AG04449 (cell line): ENCODE data around the gene CTDP1.

Experiments
- CTCF ChIA-PET: fragments of 350-600 bp; formaldehyde crosslinking; extraction: SDS; loops from one replicate; lab custom pipeline; 2021; ENCODE audit warnings: antibody characterized with exemption; lab: Yijun Ruan, JAX
- POLR2A ChIA-PET: fragments of 400-600, 350-600 bp; formaldehyde crosslinking; extraction: SDS; loops from one replicate; lab custom pipeline; 2020; ENCODE audit warnings: antibody characterized with exemption, inconsistent platforms; lab: Yijun Ruan, JAX
- DNase-seq: peaks from one replicate; pipeline ENCODE4 v3.0.0-alpha.2; 2010; ENCODE audit warnings: low read depth, low spot score
- H3K4me3 ChIP-seq: 2 replicates; pipeline ENCODE4 v1.5.1; 2011; ENCODE audit warnings: low read depth, mild to moderate bottlenecking, control low read depth, low read length
- TF ChIP-seq, protein P1 (sequence below): IDR thresholded peaks from one replicate; pipeline ENCODE4 v1.5.1; 2011; ENCODE audit warnings: mild to moderate bottlenecking, moderate library complexity, low read length, control low read depth, inconsistent platforms; ENCODE audit not compliant: insufficient read depth; ENCODE audit errors: missing control alignments

Gene CTDP1

DNA sequence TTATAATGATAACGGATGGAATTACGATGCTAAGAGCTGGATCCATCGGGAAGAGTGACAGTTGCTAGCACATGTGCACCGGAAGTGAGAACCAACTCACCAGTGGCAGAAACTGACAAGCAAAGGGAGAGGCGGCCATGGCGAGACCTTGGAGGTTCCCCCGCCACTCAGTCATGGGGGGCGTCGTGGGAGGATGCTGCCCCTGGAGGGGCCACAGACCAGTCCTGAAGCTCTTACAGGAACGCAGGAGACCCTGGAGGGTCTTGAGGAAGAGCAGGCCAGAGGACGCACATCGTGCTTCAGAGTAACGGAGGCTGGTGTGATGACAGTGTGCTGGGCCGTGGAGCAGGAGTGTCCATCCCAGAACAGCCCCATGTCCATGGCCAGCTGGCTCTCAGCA lies 65.0 kb downstream of the CTDP1 start:
- TF ChIP-seq, protein P1, sequence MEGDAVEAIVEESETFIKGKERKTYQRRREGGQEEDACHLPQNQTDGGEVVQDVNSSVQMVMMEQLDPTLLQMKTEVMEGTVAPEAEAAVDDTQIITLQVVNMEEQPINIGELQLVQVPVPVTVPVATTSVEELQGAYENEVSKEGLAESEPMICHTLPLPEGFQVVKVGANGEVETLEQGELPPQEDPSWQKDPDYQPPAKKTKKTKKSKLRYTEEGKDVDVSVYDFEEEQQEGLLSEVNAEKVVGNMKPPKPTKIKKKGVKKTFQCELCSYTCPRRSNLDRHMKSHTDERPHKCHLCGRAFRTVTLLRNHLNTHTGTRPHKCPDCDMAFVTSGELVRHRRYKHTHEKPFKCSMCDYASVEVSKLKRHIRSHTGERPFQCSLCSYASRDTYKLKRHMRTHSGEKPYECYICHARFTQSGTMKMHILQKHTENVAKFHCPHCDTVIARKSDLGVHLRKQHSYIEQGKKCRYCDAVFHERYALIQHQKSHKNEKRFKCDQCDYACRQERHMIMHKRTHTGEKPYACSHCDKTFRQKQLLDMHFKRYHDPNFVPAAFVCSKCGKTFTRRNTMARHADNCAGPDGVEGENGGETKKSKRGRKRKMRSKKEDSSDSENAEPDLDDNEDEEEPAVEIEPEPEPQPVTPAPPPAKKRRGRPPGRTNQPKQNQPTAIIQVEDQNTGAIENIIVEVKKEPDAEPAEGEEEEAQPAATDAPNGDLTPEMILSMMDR: no peak
- CTCF ChIA-PET: no interaction called here
- POLR2A ChIA-PET: no interaction called here
- no peak for DNase-seq
- H3K4me3 ChIP-seq: no peak overlapping the region

DNA sequence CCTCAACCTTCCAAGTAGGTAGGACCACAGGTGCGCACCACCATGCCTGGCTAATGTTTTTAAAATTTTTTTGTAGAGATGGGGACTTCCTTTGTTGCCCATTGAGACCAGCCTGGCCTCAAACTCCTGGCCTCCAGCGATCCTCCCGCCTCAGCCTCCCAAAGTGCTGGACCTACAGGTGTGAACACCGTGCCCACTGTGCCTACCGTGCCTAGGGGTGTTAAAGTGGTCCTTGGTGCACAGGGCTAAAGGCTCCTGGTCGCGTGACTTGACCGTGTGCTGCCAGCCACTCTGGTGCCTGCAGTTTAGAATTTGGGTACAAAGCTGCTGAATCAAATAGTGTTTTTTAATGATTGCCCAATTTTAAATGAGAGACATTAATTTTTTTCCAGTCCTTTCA lies 67.1 kb downstream of the CTDP1 start:
- TF ChIP-seq, protein P1: no peak
- CTCF ChIA-PET: no interaction called here
- no peak for DNase-seq
- no peak overlapping the region for H3K4me3 ChIP-seq
- POLR2A ChIA-PET: no interaction called here

DNA sequence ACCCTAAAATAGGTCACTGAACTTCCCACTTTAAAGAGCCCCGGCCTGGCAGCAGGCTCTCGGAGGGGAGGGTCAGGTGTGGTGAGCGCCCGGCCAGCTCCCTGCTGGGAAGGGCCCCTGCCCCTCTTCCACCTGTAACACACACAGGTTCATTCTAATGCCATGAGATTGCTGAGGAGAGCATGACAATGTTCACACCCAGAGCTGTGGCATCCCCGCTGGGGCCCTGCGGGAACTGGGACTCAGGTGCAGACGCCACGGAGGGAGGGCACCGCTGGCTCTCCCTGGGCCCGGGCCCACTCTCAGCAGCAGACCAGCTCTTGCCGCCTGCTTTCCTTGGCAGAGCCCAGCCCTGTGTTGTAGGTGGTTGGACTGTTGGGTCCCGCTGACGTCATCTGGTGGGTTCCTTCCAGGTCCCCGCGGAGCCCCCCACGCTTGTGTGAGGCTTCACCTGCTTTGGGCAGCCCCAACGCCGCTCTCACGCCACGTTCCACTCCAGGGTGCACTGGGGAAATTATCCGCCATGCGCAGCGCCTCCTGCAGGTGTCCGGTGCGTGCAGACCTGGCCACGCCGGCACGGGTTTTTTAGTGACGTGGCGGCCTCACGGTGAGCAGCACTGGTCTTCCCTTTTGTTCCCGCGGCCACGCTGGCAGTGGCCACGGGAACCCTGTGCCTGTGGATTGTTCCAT lies 67.7 kb downstream of the CTDP1 start:
- CTCF ChIA-PET: no interaction called here
- POLR2A ChIA-PET: no interaction called here
- TF ChIP-seq, protein P1: no peak
- DNase-seq: no peak
- H3K4me3 ChIP-seq: no peak overlapping the region

DNA sequence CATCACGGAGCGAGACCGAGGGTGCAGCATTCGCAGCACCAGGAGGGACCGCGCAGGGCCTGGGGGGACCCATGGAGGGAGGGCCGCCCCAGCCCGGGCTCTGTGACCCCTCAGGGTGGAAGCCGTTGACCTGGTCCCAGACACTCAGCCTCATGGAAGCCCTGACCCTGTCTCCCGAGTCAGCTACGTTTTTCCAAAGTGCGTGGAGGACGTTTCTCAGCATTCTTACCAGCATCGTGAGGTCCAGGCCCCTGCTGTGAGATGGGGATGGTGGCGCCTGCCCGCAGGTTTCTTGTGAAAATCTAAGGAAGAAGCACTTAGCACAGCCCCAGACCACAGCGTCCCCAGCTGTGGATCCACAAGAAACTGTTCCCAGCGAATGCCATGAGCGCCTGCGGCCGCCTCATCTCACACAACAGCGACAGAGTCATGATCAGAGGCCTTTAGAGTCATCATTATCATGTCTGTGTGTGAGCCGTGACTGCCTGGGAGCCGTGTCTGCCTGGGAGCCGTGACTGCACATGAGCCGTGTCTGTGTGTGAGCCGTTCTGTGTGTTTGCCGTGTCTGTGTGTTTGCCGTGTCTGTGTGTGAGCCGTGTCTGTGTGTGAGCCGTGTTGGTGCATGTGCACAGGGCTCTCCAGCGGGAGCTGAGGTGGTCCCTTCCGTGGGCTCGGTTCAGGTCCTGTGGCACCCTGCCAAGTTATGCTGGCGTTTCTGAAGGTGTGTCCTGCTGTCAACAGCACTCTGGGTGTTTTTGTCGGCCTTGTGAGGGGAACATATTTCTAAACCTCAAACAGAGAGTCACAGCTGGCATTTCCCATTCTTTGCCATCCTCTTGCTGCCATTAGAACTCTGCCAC lies 68.9 kb downstream of the CTDP1 start:
- no peak overlapping the region for H3K4me3 ChIP-seq
- TF ChIP-seq, protein P1: no peak
- DNase-seq: no peak
- ChIA-PET CTCF (no interaction called here), POLR2A (no interaction called here)

DNA sequence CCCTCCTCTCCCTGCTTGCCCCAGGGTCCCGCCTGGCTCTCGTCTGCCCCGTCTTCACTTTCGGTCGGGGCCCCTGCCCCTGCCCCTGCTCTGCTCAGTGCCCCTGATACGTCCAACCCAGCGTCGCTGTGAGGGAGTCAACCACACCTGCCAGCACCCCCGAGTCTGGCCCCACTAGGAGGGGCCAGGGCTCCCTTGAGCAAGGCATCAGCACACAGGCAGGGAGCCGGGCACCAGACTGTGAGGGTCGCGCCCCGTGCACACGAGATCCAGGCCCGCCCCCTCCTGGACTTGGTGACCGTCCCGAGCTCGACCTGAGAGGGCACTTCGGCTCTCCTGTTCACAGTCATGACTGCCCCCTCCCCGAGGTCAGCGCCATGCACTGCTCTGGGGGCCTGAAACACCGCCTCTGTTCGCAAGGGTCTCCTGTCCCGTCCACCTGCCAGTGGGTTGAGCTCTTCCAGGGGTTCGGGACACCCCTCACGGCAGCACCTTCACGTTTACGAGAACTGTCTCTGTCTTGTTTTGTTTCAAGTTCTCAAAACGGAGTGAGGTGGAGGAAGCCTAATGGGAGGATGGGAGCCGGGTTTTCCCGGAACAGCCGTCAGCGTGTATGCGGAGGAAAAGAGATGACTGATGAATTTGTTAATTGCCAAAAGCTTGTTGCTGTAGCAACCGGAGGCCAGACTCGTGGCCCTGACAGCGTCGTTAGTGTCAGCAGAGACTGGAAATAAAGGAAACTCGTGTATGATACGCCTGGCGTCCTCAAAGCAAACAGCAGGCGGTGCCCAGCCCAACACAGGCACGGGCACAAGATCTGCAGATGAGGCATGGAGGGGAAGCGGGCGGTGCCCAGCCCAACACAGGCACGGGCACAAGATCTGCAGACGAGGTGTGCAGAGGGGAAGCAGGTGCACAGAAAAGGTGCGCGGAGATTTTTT lies 69.9 kb downstream of the CTDP1 start:
- TF ChIP-seq, protein P1: no peak
- POLR2A ChIA-PET: no interaction called here
- no peak overlapping the region for H3K4me3 ChIP-seq
- CTCF ChIA-PET: no interaction called here
- no peak for DNase-seq
